Osteocyte (in vitro differentiated cells): ENCODE results near the gene CISH. TPM values are rescaled to one million over a fixed set of nuclear protein-coding genes. Genes with fewer than 3 reads are reported as not detected.

Source experiments
- DNase-seq: peaks from one replicate; pipeline ENCODE4 v3.0.0; 2021; ENCODE audit warnings: mixed read lengths; ENCODE audit not compliant: unreplicated experiment; ENCODE audit errors: extremely low spot score
- H3K27ac Mint-ChIP-seq: one replicate; pipeline ENCODE4 v1.8.0; 2021; ENCODE audit warnings: mild to moderate bottlenecking, mixed read lengths; ENCODE audit not compliant: unreplicated experiment
- H3K27me3 Mint-ChIP-seq: one replicate; pipeline ENCODE4 v1.8.0; 2021; ENCODE audit warnings: mixed read lengths; ENCODE audit not compliant: unreplicated experiment
- H3K36me3 Mint-ChIP-seq: one replicate; pipeline ENCODE4 v1.8.0; 2021; ENCODE audit warnings: mixed read lengths; ENCODE audit not compliant: unreplicated experiment
- H3K4me1 Mint-ChIP-seq: one replicate; pipeline ENCODE4 v1.8.0; 2021; ENCODE audit warnings: mixed read lengths; ENCODE audit not compliant: unreplicated experiment
- H3K4me3 Mint-ChIP-seq: one replicate; pipeline ENCODE4 v1.8.0; 2021; ENCODE audit warnings: mild to moderate bottlenecking, moderate library complexity, mixed read lengths; ENCODE audit not compliant: unreplicated experiment
- H3K9me3 Mint-ChIP-seq: one replicate; pipeline ENCODE4 v1.8.0; 2021; ENCODE audit warnings: mixed read lengths; ENCODE audit not compliant: unreplicated experiment
- total RNA-seq: library from RNA; stranded (reverse); gene quantifications from 2 replicates; pipeline ENCODE4 v1.2.1, GENCODE V29; 2021
- TF ChIP-seq, protein P1 (sequence below): fragments of 200-600 bp; sonication (generic); IDR thresholded peaks from 2 replicates; pipeline ENCODE4 v1.5.0; 2021; ENCODE audit warnings: antibody characterized with exemption, mild to moderate bottlenecking, moderate library complexity

Gene CISH
- total RNA-seq, 1 donor from 2014 or later: 1.7 TPM

GRCh38 chr3:50637945-50638344 lies 26.4 kb upstream of the CISH start:
- no peak for DNase-seq
- peaks cover 20% of the 10 kb centered on the region for H3K4me1 Mint-ChIP-seq
- no peaks in the 10 kb centered on the region for H3K27me3 Mint-ChIP-seq
- no peaks in the 10 kb centered on the region for H3K9me3 Mint-ChIP-seq
- no peak overlapping the region for H3K4me3 Mint-ChIP-seq
- H3K27ac Mint-ChIP-seq: no peak overlapping the region
- TF ChIP-seq, protein P1, sequence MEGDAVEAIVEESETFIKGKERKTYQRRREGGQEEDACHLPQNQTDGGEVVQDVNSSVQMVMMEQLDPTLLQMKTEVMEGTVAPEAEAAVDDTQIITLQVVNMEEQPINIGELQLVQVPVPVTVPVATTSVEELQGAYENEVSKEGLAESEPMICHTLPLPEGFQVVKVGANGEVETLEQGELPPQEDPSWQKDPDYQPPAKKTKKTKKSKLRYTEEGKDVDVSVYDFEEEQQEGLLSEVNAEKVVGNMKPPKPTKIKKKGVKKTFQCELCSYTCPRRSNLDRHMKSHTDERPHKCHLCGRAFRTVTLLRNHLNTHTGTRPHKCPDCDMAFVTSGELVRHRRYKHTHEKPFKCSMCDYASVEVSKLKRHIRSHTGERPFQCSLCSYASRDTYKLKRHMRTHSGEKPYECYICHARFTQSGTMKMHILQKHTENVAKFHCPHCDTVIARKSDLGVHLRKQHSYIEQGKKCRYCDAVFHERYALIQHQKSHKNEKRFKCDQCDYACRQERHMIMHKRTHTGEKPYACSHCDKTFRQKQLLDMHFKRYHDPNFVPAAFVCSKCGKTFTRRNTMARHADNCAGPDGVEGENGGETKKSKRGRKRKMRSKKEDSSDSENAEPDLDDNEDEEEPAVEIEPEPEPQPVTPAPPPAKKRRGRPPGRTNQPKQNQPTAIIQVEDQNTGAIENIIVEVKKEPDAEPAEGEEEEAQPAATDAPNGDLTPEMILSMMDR: no peak
- H3K36me3 Mint-ChIP-seq: no peaks in the 10 kb centered on the region

DNA sequence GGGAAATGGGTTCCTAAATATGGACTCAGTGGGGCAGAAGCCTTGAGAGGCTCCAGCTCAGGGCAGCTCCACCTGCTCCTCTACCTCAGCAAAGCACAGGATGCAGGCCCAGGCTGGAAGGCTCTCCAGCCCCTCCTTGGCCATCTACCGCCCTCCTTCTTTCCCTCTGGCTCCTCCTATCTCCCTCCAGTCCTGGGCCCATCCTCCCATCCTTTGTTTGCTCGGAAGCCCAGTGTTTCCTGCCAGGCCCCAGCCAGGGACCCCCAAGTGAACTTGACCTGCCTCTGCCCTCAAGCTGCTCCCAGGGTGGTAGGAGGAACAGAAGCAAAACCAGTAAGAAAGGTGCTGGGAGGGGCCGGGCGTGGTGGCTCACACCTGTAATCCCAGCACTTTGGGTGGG lies 25.4 kb upstream of the CISH start:
- Mint-ChIP-seq H3K4me3 (no peak overlapping the region), H3K36me3 (no peaks in the 10 kb centered on the region), H3K27ac (no peak overlapping the region), H3K27me3 (no peaks in the 10 kb centered on the region), H3K9me3 (no peaks in the 10 kb centered on the region), H3K4me1 (peaks cover 26% of the 10 kb centered on the region)
- TF ChIP-seq, protein P1: no peak
- no peak for DNase-seq

DNA sequence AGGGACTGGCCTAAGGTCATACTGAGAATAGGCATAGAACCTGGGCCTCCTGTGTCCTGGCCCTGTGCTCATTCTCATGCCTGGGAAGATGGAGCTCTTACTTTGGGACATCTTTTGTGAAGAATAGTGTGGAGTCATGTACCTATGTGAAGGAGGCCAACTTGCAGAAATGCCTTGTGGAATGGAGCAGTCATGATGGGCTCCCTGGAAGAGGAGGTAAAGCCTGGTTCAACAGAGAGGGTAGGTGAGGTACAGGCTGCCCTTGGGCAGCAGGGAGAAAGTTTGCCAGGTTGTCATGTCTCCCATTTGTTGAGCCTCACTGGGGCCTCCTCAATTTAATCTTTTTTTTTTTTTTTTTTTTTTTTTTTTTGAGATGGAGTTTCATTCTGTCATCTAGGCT lies 23.5 kb upstream of the CISH start:
- no peak for DNase-seq
- TF ChIP-seq, protein P1: no peak
- no peaks in the 10 kb centered on the region for H3K27me3 Mint-ChIP-seq
- H3K4me1 Mint-ChIP-seq: peaks cover 28% of the 10 kb centered on the region
- H3K4me3 Mint-ChIP-seq: no peak overlapping the region
- H3K27ac Mint-ChIP-seq: no peak overlapping the region
- H3K36me3 Mint-ChIP-seq: no peaks in the 10 kb centered on the region
- H3K9me3 Mint-ChIP-seq: no peaks in the 10 kb centered on the region

DNA sequence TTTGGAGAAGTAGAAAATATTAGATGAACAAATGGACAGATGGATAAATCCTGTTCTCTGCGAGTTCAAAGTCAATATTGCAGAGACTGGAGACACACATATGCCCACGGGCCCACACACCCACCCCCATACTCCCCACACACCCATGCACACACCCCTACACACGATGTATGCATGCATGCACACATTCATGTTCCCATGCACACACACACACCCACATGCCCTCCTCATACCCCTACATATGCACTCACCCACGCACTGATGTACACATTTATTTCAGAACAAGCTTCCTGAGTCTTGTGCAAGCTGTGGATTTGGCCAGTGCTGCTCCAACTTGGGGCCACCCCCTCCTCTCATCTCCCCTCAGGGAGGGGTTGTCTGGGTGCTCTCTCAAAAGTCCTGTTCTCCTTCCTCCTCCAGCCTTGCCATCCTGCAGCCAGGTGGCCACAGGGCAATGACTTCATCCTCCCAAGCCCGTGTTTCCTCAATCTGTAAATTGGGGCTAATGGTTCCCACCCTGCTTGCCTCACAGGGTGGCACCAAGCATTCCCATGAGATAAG lies 21.7 kb upstream of the CISH start:
- Mint-ChIP-seq H3K4me3 (no peak overlapping the region), H3K27ac (no peak overlapping the region), H3K4me1 (peaks cover 18% of the 10 kb centered on the region)

DNA sequence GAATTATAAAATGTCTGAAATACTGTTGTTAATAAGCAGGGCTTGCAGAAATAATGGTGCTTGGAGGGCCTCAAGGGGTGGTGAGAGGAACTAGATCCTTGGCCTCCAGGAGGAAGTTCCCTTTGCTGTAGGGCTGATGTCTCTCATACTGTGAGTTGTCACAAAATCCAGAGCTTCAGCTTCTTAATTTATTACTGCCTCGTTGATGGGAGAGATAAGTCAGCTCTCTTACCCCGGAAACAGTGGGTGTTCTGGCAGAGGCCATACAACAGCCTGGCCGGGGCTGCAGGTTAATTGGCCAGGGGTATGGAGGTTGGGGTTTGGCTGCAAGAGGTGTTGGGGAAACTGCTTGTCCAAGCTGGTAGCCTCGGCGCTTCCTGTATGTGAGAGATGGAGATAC lies 20.9 kb upstream of the CISH start:
- DNase-seq: no peak
- H3K27ac Mint-ChIP-seq: no peak overlapping the region
- peaks cover 19% of the 10 kb centered on the region for H3K4me1 Mint-ChIP-seq
- TF ChIP-seq, protein P1: no peak
- no peaks in the 10 kb centered on the region for H3K36me3 Mint-ChIP-seq
- no peaks in the 10 kb centered on the region for H3K9me3 Mint-ChIP-seq
- H3K27me3 Mint-ChIP-seq: no peaks in the 10 kb centered on the region
- no peak overlapping the region for H3K4me3 Mint-ChIP-seq

More for the DNA sequence above, 21.7 kb upstream of the CISH start:
- TF ChIP-seq, protein P1: no peak
- Mint-ChIP-seq H3K27me3 (no peaks in the 10 kb centered on the region), H3K36me3 (no peaks in the 10 kb centered on the region), H3K9me3 (no peaks in the 10 kb centered on the region)
- no peak for DNase-seq
